Measurements from ENCODE around the gene HBG1. TPM values are rescaled to one million over a fixed set of nuclear protein-coding genes. Genes with fewer than 3 reads are reported as not detected.

Gene HBG1
- total and polyA plus RNA-seq, 2 experiments from 2014 or later: not detected

DNA sequence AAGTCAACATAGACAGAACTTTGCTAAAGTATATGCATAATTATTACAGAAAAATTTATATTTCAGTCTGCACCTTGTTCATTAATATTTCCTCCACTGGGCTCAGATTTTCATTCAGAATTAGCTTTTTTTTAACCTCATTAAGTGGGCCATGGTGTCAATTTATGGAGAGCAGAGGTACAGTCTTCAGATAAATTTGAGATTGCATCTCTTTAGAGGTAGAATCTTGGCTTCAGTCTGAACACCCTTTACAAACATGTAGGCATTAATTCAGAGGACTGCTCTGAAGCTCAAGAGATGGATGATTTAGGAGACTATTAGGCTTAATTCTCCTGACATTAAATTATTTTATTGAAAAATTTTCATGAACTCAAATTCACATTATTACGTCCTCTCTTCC is 19.4 kb downstream of the HBG1 start:
- Histone ChIP-seq H3K36me3 (ENCODE audit: insufficient read depth) (no peaks in the 10 kb centered on the region), H3K27me3 (ENCODE audit: insufficient read depth) (no peaks in the 10 kb centered on the region), H3K4me2 (no peak overlapping the region), H2AFZ (no peak overlapping the region), H3K27ac (ENCODE audit: low read depth) (no peak overlapping the region), H3K79me2 (replicated peaks; ENCODE audit: insufficient read depth) (no peaks in the 10 kb centered on the region), H3K4me3 (no peak overlapping the region), H3K4me1 (ENCODE audit: insufficient read depth) (no peaks in the 10 kb centered on the region), H3K9me2 (ENCODE audit: insufficient read depth) (no peaks in the 10 kb centered on the region), H3F3A (replicated peaks; ENCODE audit: low read depth) (no peaks in the 10 kb centered on the region), H4K20me1 (replicated peaks; ENCODE audit: insufficient read depth) (no peaks in the 10 kb centered on the region)
- Mint-ChIP-seq H3K27me3 (ENCODE audit: insufficient read depth, low read depth, poor library complexity) (no peaks in the 10 kb centered on the region), H3K4me3 (no peak overlapping the region), H3K36me3 (ENCODE audit: low read depth) (no peaks in the 10 kb centered on the region), H3K9me3 (no peaks in the 10 kb centered on the region), H3K27ac (no peak overlapping the region), H3K4me1 (no peaks in the 10 kb centered on the region)
- no peak for ATAC-seq
- no peak for DNase-seq (ENCODE audit: low spot score)
- TF ChIP-seq ZNF114 (CRISPR knock-in tag; IDR thresholded peaks at IDR 0.05) (no peak), EZH2 (IDR thresholded peaks at IDR 0.05; ENCODE audit: low read depth, unreplicated experiment) (no peak), EZH2phosphoT487 (IDR thresholded peaks at IDR 0.05; ENCODE audit: unreplicated experiment) (no peak), CREB1 (CRISPR knock-in tag; IDR thresholded peaks at IDR 0.05; ENCODE audit: low read depth) (no peak), NANOG (IDR thresholded peaks at IDR 0.05; ENCODE audit: borderline replicate concordance) (no peak), ZNF331 (CRISPR knock-in tag; IDR thresholded peaks at IDR 0.05; ENCODE audit: low read depth) (no peak)
- TF ChIP-seq, protein P1, sequence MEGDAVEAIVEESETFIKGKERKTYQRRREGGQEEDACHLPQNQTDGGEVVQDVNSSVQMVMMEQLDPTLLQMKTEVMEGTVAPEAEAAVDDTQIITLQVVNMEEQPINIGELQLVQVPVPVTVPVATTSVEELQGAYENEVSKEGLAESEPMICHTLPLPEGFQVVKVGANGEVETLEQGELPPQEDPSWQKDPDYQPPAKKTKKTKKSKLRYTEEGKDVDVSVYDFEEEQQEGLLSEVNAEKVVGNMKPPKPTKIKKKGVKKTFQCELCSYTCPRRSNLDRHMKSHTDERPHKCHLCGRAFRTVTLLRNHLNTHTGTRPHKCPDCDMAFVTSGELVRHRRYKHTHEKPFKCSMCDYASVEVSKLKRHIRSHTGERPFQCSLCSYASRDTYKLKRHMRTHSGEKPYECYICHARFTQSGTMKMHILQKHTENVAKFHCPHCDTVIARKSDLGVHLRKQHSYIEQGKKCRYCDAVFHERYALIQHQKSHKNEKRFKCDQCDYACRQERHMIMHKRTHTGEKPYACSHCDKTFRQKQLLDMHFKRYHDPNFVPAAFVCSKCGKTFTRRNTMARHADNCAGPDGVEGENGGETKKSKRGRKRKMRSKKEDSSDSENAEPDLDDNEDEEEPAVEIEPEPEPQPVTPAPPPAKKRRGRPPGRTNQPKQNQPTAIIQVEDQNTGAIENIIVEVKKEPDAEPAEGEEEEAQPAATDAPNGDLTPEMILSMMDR (conservative IDR thresholded peaks at IDR 0.05; ENCODE audit: low read depth in 2 of 2): no peak
- TF ChIP-seq, protein P2, sequence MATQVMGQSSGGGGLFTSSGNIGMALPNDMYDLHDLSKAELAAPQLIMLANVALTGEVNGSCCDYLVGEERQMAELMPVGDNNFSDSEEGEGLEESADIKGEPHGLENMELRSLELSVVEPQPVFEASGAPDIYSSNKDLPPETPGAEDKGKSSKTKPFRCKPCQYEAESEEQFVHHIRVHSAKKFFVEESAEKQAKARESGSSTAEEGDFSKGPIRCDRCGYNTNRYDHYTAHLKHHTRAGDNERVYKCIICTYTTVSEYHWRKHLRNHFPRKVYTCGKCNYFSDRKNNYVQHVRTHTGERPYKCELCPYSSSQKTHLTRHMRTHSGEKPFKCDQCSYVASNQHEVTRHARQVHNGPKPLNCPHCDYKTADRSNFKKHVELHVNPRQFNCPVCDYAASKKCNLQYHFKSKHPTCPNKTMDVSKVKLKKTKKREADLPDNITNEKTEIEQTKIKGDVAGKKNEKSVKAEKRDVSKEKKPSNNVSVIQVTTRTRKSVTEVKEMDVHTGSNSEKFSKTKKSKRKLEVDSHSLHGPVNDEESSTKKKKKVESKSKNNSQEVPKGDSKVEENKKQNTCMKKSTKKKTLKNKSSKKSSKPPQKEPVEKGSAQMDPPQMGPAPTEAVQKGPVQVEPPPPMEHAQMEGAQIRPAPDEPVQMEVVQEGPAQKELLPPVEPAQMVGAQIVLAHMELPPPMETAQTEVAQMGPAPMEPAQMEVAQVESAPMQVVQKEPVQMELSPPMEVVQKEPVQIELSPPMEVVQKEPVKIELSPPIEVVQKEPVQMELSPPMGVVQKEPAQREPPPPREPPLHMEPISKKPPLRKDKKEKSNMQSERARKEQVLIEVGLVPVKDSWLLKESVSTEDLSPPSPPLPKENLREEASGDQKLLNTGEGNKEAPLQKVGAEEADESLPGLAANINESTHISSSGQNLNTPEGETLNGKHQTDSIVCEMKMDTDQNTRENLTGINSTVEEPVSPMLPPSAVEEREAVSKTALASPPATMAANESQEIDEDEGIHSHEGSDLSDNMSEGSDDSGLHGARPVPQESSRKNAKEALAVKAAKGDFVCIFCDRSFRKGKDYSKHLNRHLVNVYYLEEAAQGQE (IDR thresholded peaks at IDR 0.05; ENCODE audit: unreplicated experiment): no peak

DNA sequence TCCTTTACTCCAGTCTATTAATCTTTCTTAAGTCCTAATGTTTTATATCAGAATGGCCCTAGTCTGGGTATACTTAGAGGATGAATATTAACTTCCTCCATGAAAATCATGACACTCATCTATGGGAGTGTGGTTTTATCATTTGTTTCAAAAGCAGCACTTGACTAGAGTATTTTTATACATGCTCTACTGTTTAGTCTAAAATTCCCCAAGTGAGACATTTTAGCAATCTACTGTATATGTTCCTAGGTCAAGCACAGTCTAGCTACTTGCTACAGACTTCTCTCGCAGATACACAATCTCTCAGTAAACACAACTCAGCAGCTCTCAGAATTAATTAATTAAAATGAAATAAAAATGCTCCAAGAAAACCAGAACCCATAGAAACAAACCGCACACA is 19.9 kb downstream of the HBG1 start:
- no peak overlapping the region for H3K27ac Mint-ChIP-seq
- no peak overlapping the region for H3K4me3 Mint-ChIP-seq
- Histone ChIP-seq H3K27ac (ENCODE audit: low read depth) (no peak overlapping the region), H3K9me2 (ENCODE audit: insufficient read depth) (no peaks in the 10 kb centered on the region), H3K4me2 (no peak overlapping the region), H3K36me3 (ENCODE audit: insufficient read depth) (no peaks in the 10 kb centered on the region), H2AFZ (no peak overlapping the region), H3K4me3 (no peak overlapping the region), H4K20me1 (replicated peaks; ENCODE audit: insufficient read depth) (no peaks in the 10 kb centered on the region), H3F3A (replicated peaks; ENCODE audit: low read depth) (no peaks in the 10 kb centered on the region), H3K79me2 (replicated peaks; ENCODE audit: insufficient read depth) (no peaks in the 10 kb centered on the region), H3K4me1 (ENCODE audit: insufficient read depth) (no peaks in the 10 kb centered on the region), H3K27me3 (ENCODE audit: insufficient read depth) (no peaks in the 10 kb centered on the region)
- no peak for ATAC-seq
- no peaks in the 10 kb centered on the region for H3K36me3 Mint-ChIP-seq (ENCODE audit: low read depth)
- no peaks in the 10 kb centered on the region for H3K4me1 Mint-ChIP-seq
- DNase-seq (ENCODE audit: low spot score): no peak
- H3K27me3 Mint-ChIP-seq (ENCODE audit: insufficient read depth, low read depth, poor library complexity): no peaks in the 10 kb centered on the region
- no peaks in the 10 kb centered on the region for H3K9me3 Mint-ChIP-seq
- TF ChIP-seq ZNF114 (CRISPR knock-in tag; IDR thresholded peaks at IDR 0.05) (no peak), STAT1 (IDR thresholded peaks at IDR 0.05; ENCODE audit: unreplicated experiment) (no peak), ZNF331 (CRISPR knock-in tag; IDR thresholded peaks at IDR 0.05; ENCODE audit: low read depth) (no peak)
- TF ChIP-seq, protein P2 (IDR thresholded peaks at IDR 0.05; ENCODE audit: unreplicated experiment): no peak
- TF ChIP-seq, protein P1 (conservative IDR thresholded peaks at IDR 0.05; ENCODE audit: low read depth in 2 of 2): no peak

Data from GM23338 (cell line).